Measurements from ENCODE around the gene CFAP141. TPM values are rescaled to one million over a fixed set of nuclear protein-coding genes. Genes with fewer than 3 reads are reported as not detected.

The CFAP141 gene
- total RNA-seq, 1 experiment from 2014 or later = not detected

DNA sequence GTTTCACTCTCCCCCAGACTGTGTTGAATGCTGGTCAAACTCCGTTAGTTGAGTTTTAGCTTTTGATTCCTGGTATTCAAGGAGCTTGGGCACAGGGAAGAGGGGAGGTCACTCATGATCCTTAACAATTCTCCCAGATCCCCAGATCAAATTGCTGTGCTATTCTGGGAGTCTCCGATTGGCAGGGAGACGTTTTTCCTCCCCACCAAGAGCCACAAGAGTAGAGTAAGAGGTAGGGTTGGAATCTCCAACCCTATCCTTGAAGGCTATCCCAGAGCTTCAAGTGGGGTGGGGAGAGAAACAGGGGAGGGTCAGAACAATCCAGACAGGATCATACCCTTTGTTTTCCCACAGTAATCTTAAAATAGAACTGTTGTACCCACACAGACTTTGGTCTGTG is 13.7 kb downstream of the CFAP141 start:
- DNase-seq (ENCODE audit: low spot score) (no peak), ATAC-seq (no peak)
- ChIA-PET CTCF (interaction anchor here (1.4 to 2.8 kb wide), 2 partner anchors 136 to 143 kb away, joined by 4 to 10 read pairs; no protein-coding TSS in a partner anchor), POLR2A (no interaction called here)
- H3K27ac Mint-ChIP-seq = no peak overlapping the region
- H3K36me3 Mint-ChIP-seq = no peaks in the 10 kb centered on the region
- no peaks in the 10 kb centered on the region for H3K9me3 Mint-ChIP-seq
- no peak overlapping the region for H3K4me3 Mint-ChIP-seq
- TF ChIP-seq HMGA2 (CRISPR knock-in tag; IDR thresholded peaks at IDR 0.05) (no peak), ZNF317 (CRISPR knock-in tag; IDR thresholded peaks at IDR 0.05; ENCODE audit: borderline replicate concordance, low read depth) (no peak), SMAD4 (CRISPR knock-in tag; IDR thresholded peaks at IDR 0.05) (no peak), ZNF121 (CRISPR knock-in tag; IDR thresholded peaks at IDR 0.05) (no peak), PRRX2 (CRISPR knock-in tag; IDR thresholded peaks at IDR 0.05) (no peak), OVOL2 (CRISPR knock-in tag; IDR thresholded peaks at IDR 0.05; ENCODE audit: borderline replicate concordance) (no peak), ATF1 (CRISPR knock-in tag; IDR thresholded peaks at IDR 0.05) (no peak), JAZF1 (CRISPR knock-in tag; IDR thresholded peaks at IDR 0.05) (no peak)
- TF ChIP-seq, protein P1, sequence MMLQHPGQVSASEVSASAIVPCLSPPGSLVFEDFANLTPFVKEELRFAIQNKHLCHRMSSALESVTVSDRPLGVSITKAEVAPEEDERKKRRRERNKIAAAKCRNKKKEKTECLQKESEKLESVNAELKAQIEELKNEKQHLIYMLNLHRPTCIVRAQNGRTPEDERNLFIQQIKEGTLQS (CRISPR knock-in tag; conservative IDR thresholded peaks at IDR 0.05) = no peak
- TF ChIP-seq, protein P2, sequence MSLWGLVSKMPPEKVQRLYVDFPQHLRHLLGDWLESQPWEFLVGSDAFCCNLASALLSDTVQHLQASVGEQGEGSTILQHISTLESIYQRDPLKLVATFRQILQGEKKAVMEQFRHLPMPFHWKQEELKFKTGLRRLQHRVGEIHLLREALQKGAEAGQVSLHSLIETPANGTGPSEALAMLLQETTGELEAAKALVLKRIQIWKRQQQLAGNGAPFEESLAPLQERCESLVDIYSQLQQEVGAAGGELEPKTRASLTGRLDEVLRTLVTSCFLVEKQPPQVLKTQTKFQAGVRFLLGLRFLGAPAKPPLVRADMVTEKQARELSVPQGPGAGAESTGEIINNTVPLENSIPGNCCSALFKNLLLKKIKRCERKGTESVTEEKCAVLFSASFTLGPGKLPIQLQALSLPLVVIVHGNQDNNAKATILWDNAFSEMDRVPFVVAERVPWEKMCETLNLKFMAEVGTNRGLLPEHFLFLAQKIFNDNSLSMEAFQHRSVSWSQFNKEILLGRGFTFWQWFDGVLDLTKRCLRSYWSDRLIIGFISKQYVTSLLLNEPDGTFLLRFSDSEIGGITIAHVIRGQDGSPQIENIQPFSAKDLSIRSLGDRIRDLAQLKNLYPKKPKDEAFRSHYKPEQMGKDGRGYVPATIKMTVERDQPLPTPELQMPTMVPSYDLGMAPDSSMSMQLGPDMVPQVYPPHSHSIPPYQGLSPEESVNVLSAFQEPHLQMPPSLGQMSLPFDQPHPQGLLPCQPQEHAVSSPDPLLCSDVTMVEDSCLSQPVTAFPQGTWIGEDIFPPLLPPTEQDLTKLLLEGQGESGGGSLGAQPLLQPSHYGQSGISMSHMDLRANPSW (CRISPR knock-in tag; conservative IDR thresholded peaks at IDR 0.05; ENCODE audit: low read depth) = no peak
- TF ChIP-seq, protein P3, sequence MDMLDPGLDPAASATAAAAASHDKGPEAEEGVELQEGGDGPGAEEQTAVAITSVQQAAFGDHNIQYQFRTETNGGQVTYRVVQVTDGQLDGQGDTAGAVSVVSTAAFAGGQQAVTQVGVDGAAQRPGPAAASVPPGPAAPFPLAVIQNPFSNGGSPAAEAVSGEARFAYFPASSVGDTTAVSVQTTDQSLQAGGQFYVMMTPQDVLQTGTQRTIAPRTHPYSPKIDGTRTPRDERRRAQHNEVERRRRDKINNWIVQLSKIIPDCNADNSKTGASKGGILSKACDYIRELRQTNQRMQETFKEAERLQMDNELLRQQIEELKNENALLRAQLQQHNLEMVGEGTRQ (CRISPR knock-in tag; IDR thresholded peaks at IDR 0.05) = no peak
- TF ChIP-seq, protein P4, sequence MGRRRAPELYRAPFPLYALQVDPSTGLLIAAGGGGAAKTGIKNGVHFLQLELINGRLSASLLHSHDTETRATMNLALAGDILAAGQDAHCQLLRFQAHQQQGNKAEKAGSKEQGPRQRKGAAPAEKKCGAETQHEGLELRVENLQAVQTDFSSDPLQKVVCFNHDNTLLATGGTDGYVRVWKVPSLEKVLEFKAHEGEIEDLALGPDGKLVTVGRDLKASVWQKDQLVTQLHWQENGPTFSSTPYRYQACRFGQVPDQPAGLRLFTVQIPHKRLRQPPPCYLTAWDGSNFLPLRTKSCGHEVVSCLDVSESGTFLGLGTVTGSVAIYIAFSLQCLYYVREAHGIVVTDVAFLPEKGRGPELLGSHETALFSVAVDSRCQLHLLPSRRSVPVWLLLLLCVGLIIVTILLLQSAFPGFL (CRISPR knock-in tag; IDR thresholded peaks at IDR 0.05; ENCODE audit: borderline replicate concordance) = no peak
- TF ChIP-seq, protein P5, sequence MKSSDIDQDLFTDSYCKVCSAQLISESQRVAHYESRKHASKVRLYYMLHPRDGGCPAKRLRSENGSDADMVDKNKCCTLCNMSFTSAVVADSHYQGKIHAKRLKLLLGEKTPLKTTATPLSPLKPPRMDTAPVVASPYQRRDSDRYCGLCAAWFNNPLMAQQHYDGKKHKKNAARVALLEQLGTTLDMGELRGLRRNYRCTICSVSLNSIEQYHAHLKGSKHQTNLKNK (CRISPR knock-in tag; IDR thresholded peaks at IDR 0.05) = no peak
- TF ChIP-seq, protein P6, sequence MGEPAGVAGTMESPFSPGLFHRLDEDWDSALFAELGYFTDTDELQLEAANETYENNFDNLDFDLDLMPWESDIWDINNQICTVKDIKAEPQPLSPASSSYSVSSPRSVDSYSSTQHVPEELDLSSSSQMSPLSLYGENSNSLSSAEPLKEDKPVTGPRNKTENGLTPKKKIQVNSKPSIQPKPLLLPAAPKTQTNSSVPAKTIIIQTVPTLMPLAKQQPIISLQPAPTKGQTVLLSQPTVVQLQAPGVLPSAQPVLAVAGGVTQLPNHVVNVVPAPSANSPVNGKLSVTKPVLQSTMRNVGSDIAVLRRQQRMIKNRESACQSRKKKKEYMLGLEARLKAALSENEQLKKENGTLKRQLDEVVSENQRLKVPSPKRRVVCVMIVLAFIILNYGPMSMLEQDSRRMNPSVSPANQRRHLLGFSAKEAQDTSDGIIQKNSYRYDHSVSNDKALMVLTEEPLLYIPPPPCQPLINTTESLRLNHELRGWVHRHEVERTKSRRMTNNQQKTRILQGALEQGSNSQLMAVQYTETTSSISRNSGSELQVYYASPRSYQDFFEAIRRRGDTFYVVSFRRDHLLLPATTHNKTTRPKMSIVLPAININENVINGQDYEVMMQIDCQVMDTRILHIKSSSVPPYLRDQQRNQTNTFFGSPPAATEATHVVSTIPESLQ (CRISPR knock-in tag; IDR thresholded peaks at IDR 0.05) = no peak
- H3K4me1 Mint-ChIP-seq = peaks cover 16% of the 10 kb centered on the region
- H3K27me3 Mint-ChIP-seq (ENCODE audit: low read depth) = peaks cover 9% of the 10 kb centered on the region; the same call in 1 of the 2 replicates

DNA sequence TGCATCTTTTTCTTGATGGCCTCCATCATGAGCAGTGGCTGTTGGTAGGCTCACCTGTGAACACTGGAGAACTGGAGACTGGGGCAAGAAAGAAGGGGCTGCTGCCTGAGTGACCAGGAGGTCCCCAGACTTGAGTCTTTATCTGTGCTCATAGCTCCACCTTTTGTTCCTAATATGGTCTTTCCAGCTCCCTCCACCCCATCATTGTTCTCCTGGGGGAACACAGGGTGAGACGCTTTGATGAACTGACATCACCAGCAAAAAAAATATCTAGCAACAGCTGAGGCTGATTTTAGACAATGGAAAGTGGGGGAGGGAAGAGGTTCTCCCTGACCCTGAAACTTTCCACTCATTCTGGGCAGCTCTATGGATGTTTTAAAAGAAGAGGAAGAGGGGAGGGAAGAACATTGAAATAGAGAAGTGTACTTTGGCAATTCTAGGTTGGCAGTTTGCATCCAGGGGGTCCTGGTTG is 14.1 kb downstream of the CFAP141 start, which contains the start of gene TPM3:
Gene TPM3, minus strand, starts transcription at position 111 of the 472 bp plus-strand sequence. Its CDS starts 82 bp downstream, at position 29.
- H3K27ac Mint-ChIP-seq = no peak within 1 kb of the TSS
- DNase-seq (ENCODE audit: low spot score) = no peak
- ATAC-seq = no peak
- ChIA-PET CTCF (interaction anchor here (1.4 to 2.8 kb wide), 2 partner anchors 136 to 143 kb away, joined by 4 to 10 read pairs; no protein-coding TSS in a partner anchor), POLR2A (no interaction called here)
- peaks cover 21% of the 10 kb centered on the region for H3K4me1 Mint-ChIP-seq
- H3K9me3 Mint-ChIP-seq = no peaks in the 10 kb centered on the region
- H3K36me3 Mint-ChIP-seq = no peaks in the 10 kb centered on the region
- peaks cover 9% of the 10 kb centered on the region; the same call in 1 of the 2 replicates for H3K27me3 Mint-ChIP-seq (ENCODE audit: low read depth)
- no peak within 1 kb of the TSS for H3K4me3 Mint-ChIP-seq
- TF ChIP-seq FOXP1 (CRISPR knock-in tag; IDR thresholded peaks at IDR 0.05; ENCODE audit: borderline replicate concordance) (no peak), FOXJ3 (CRISPR knock-in tag; IDR thresholded peaks at IDR 0.05; ENCODE audit: borderline replicate concordance) (no peak), MYBL2 (CRISPR knock-in tag; IDR thresholded peaks at IDR 0.05) (no peak), JUN (CRISPR knock-in tag; IDR thresholded peaks at IDR 0.05) (no peak), OVOL2 (CRISPR knock-in tag; IDR thresholded peaks at IDR 0.05; ENCODE audit: borderline replicate concordance) (no peak), TEAD4 (CRISPR knock-in tag; IDR thresholded peaks at IDR 0.05) (no peak), NFE2L1 (CRISPR knock-in tag; IDR thresholded peaks at IDR 0.05) (no peak), IRF2 (CRISPR knock-in tag; IDR thresholded peaks at IDR 0.05; ENCODE audit: borderline replicate concordance, low read depth) (no peak), TP53 (CRISPR knock-in tag; IDR thresholded peaks at IDR 0.05) (no peak), KAT7 (CRISPR knock-in tag; IDR thresholded peaks at IDR 0.05; ENCODE audit: borderline replicate concordance) (no peak), SMAD3 (CRISPR knock-in tag; IDR thresholded peaks at IDR 0.05; ENCODE audit: borderline replicate concordance) (no peak)
- TF ChIP-seq, protein P7, sequence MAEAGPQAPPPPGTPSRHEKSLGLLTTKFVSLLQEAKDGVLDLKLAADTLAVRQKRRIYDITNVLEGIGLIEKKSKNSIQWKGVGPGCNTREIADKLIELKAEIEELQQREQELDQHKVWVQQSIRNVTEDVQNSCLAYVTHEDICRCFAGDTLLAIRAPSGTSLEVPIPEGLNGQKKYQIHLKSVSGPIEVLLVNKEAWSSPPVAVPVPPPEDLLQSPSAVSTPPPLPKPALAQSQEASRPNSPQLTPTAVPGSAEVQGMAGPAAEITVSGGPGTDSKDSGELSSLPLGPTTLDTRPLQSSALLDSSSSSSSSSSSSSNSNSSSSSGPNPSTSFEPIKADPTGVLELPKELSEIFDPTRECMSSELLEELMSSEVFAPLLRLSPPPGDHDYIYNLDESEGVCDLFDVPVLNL (CRISPR knock-in tag; IDR thresholded peaks at IDR 0.05; ENCODE audit: borderline replicate concordance, low read depth) = no peak
- TF ChIP-seq, protein P8, sequence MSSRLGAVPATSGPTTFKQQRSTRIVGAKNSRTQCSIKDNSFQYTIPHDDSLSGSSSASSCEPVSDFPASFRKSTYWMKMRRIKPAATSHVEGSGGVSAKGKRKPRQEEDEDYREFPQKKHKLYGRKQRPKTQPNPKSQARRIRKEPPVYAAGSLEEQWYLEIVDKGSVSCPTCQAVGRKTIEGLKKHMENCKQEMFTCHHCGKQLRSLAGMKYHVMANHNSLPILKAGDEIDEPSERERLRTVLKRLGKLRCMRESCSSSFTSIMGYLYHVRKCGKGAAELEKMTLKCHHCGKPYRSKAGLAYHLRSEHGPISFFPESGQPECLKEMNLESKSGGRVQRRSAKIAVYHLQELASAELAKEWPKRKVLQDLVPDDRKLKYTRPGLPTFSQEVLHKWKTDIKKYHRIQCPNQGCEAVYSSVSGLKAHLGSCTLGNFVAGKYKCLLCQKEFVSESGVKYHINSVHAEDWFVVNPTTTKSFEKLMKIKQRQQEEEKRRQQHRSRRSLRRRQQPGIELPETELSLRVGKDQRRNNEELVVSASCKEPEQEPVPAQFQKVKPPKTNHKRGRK (CRISPR knock-in tag; IDR thresholded peaks at IDR 0.05; ENCODE audit: borderline replicate concordance) = no peak

All from WTC11 (cell line).